Measurements from ENCODE around the gene LYPD6B.

LYPD6B gene

GRCh38 chr2:149036507-149037293 lies 1.8 kb upstream of the LYPD6B start:
- H2AFZ ChIP-seq (ENCODE audit: low read depth), result no peak overlapping the region

GRCh38 chr2:149037851-149038250 lies 648 bp upstream of the LYPD6B start:
- H3K36me3 ChIP-seq (ENCODE audit: insufficient read depth), result no peaks in the 10 kb centered on the region
- no peak overlapping the region for H3K4me2 ChIP-seq
- no peak overlapping the region for H2AFZ ChIP-seq (ENCODE audit: low read depth)
- no peak overlapping the region for H3K9ac ChIP-seq
- TF ChIP-seq CTCF (conservative IDR thresholded peaks at IDR 0.05; ENCODE audit: low read depth, low read length), result no peak
- H3K4me3 ChIP-seq (IDR thresholded peaks at IDR 0.05; ENCODE audit: insufficient read depth, low read depth, low read length), result no peak overlapping the region
- H4K20me1 ChIP-seq (ENCODE audit: insufficient read depth), result no peaks in the 10 kb centered on the region
- no peaks in the 10 kb centered on the region for H3K79me2 ChIP-seq (ENCODE audit: insufficient read depth, low read depth)
- H3K4me1 ChIP-seq (ENCODE audit: low read depth, poor library complexity, severe bottlenecking), result no peaks in the 10 kb centered on the region
- no peaks in the 10 kb centered on the region for H3K27me3 ChIP-seq (ENCODE audit: insufficient read depth, low read depth)
- no peak overlapping the region for H3K27ac ChIP-seq

More at GRCh38 chr2:149036507-149037293, 1.8 kb upstream of the LYPD6B start:
- no peaks in the 10 kb centered on the region for H3K27me3 ChIP-seq (ENCODE audit: insufficient read depth, low read depth)
- no peaks in the 10 kb centered on the region for H3K79me2 ChIP-seq (ENCODE audit: insufficient read depth, low read depth)
- H4K20me1 ChIP-seq (ENCODE audit: insufficient read depth), result no peaks in the 10 kb centered on the region
- H3K9ac ChIP-seq, result no peak overlapping the region
- TF ChIP-seq CTCF (conservative IDR thresholded peaks at IDR 0.05; ENCODE audit: low read depth, low read length), result no peak
- no peaks in the 10 kb centered on the region for H3K4me1 ChIP-seq (ENCODE audit: low read depth, poor library complexity, severe bottlenecking)
- H3K36me3 ChIP-seq (ENCODE audit: insufficient read depth), result no peaks in the 10 kb centered on the region
- no peak overlapping the region for H3K27ac ChIP-seq
- no peak overlapping the region for H3K4me3 ChIP-seq (IDR thresholded peaks at IDR 0.05; ENCODE audit: insufficient read depth, low read depth, low read length)
- no peak overlapping the region for H3K4me2 ChIP-seq

GRCh38 chr2:149039213-149039724 lies 770 bp downstream of the LYPD6B start:
- H3K27ac ChIP-seq, result no peak overlapping the region
- no peak overlapping the region for H3K9ac ChIP-seq
- no peaks in the 10 kb centered on the region for H3K27me3 ChIP-seq (ENCODE audit: insufficient read depth, low read depth)
- TF ChIP-seq CTCF (conservative IDR thresholded peaks at IDR 0.05; ENCODE audit: low read depth, low read length), result no peak
- H3K4me3 ChIP-seq (IDR thresholded peaks at IDR 0.05; ENCODE audit: insufficient read depth, low read depth, low read length), result no peak overlapping the region
- no peaks in the 10 kb centered on the region for H4K20me1 ChIP-seq (ENCODE audit: insufficient read depth)
- no peaks in the 10 kb centered on the region for H3K4me1 ChIP-seq (ENCODE audit: low read depth, poor library complexity, severe bottlenecking)
- H3K4me2 ChIP-seq, result no peak overlapping the region
- H2AFZ ChIP-seq (ENCODE audit: low read depth), result no peak overlapping the region
- H3K79me2 ChIP-seq (ENCODE audit: insufficient read depth, low read depth), result no peaks in the 10 kb centered on the region
- no peaks in the 10 kb centered on the region for H3K36me3 ChIP-seq (ENCODE audit: insufficient read depth)

- Histone ChIP-seq H3K9ac (no peak overlapping the region), H3K4me1 (ENCODE audit: low read depth, poor library complexity, severe bottlenecking) (no peaks in the 10 kb centered on the region), H4K20me1 (ENCODE audit: insufficient read depth) (no peaks in the 10 kb centered on the region), H3K79me2 (ENCODE audit: insufficient read depth, low read depth) (no peaks in the 10 kb centered on the region), H3K4me3 (IDR thresholded peaks at IDR 0.05; ENCODE audit: insufficient read depth, low read depth, low read length) (no peak overlapping the region), H3K27ac (no peak overlapping the region), H2AFZ (ENCODE audit: low read depth) (no peak overlapping the region), H3K36me3 (ENCODE audit: insufficient read depth) (no peaks in the 10 kb centered on the region), H3K4me2 (no peak overlapping the region), H3K27me3 (ENCODE audit: insufficient read depth, low read depth) (no peaks in the 10 kb centered on the region)
- TF ChIP-seq CTCF (conservative IDR thresholded peaks at IDR 0.05; ENCODE audit: low read depth, low read length), result peak; percentile 67
These were observed 2.0 kb downstream of the LYPD6B start for GRCh38 chr2:149040451-149040850.

All from KMS-11 (cell line).